Stimulated activated CD4-positive, alpha-beta T cell treated with anti-CD3 and anti-CD28 coated beads, Interleukin-12 subunit alpha, Interleukin-12 subunit beta, amount 100 ng/mL, for 24 hours (primary cell): ENCODE measurements around the gene ILDR1.
"Not testable (repeated sequence)": the region's sequence is repeated elsewhere in the genome, so short reads cannot be mapped to it uniquely, and the experiment has no call there.

ENCODE experiments used
- DNase-seq, 2 experiments: peaks; one replicate each; pipeline ENCODE4 v3.0.0-alpha.2; 2020; ENCODE audit warnings: low read depth in 2 of 2

The ILDR1 gene

DNA sequence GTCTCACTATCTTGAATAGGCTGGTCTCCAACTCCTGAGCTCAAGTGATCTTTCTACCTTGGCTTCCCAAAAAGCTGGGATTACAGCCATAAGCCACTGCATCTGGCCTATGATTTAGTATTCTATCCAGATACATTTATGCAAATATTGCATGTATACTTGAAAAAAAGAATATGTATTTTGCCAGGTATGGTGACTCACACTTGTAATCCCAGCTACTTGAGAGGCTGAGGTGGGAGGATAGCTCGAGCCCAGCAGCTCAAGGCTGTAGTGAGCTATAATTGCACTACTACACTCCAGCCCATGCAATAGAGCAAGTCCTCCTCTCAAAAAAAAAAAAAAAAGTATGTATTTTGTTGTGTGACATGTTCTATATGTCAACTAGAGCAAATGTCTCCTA is 73.4 kb downstream of the ILDR1 start:
- DNase-seq: no peak

DNA sequence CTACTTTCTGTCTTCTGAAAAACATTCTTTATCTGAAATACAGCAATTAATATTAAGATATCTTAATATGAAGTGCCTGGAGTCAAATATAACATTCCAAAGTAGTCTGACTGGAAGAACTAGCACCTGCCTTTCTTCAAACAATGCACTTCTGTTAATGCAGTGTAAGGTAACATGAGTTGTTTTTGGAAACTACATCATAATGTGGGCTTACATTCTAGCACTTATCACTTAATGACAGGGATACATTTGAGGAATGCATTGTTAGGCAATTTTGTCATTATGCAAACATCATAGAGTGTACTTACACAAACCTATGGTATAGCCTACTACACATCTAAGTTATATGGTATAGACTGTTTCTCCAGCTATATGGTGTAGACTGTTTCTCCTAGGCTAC is 78.6 kb downstream of the ILDR1 start:
- DNase-seq: no peak

DNA sequence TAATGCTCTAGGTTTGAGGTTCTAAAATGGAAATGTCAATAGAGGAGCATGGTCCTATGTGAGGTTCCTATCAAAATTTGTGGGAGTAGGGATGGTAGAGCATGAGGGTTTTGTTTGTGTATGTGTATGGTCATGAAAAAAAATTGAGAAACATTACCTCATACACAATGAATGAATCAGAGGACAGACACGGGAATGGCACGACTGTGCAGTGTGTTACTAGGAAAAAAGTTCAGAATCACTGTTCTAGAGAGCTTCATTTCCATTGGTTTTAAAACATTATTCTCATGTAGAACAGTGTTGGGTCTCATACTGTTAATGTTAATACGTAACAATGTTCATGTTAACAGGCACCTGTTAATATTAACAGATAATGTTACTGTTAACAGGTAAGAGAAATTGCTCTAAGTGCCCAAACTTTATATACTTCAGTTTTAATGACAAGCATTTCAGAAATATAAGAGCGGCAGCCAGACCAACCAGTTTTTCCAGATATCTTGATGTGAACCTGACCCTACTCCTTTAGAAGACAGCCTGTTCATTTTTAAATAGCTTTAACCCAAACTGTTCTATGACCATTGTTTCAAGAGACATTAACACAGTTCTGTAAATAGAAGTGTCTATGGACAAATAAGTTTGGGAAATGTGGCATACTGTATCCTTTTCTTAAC is 79.8 kb downstream of the ILDR1 start:
- DNase-seq: no peak

DNA sequence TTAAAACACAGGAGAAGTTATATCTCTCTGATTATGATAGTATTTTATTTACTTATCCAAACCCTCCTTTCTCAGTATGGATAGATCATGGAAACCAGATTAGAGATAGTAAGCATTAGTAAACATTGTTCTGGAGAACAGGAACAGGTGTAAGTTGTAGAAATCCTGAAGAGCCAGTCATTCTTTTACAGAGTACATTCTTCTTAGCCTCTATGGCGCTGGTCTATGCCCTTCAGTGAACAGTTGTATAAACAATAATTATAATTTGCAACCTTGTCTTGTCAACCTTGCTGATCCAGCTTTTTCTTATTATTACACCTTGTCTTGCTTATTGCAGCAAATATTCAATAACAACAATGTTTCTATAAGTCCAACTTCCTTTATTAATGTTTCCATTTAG is 80.5 kb downstream of the ILDR1 start:
- no peak for DNase-seq

DNA sequence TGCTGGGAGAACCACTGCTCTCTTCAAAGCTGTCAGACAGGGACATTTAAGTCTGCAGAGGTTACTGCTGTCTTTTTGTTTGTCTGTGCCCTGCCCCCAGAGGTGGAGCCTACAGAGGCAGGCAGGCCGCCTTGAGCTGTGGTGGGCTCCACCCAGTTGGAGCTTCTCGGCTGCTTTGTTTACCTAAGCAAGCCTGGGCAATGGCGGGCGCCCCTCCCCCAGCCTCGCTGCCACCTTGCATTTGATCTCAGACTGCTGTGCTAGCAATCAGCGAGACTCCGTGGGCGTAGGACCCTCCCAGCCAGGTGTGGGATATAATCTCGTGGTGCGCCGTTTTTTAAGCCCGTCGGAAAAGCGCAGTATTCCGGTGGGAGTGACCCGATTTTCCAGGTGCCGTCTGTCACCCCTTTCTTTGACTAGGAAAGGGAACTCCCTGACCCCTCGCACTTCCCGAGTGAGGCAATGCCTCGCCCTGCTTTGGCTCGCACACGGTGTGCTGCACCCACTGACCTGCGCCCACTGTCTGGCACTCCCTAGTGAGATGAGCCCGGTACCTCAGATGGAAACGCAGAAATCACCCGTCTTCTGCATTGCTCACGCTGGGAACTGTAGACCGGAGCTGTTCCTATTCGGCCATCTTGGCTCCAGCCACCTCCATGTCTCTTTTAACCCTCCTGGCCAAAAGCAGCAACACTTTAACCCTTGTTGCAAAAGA is 83.7 kb downstream of the ILDR1 start:
- not testable (repeated sequence) for DNase-seq
